H1 (cell line): ENCODE results near the gene PMP22. TPM values are rescaled to one million over a fixed set of nuclear protein-coding genes. Genes with fewer than 3 reads are reported as not detected.

ENCODE experiments used
- CTCF ChIA-PET: fragments of 300-600 bp; sonication (Branson Sonifier 250); formaldehyde crosslinking; loops from one replicate; lab custom pipeline; 2021; ENCODE audit not compliant: partially characterized antibody; lab: Charles Lee
- POLR2A ChIA-PET: fragments of 300-600 bp; sonication (Branson Sonifier 250); formaldehyde crosslinking; loops from one replicate; lab custom pipeline; 2021; ENCODE audit warnings: inconsistent platforms; ENCODE audit not compliant: partially characterized antibody; lab: Charles Lee
- DNase-seq, 2 experiments: peaks; one replicate each; pipeline versions ENCODE4 v3.0.0 to v3.0.0-alpha.2; 2010 to 2022; ENCODE audit warnings: low spot score in 2 of 2, low read depth in 1 of 2, mixed read lengths in 1 of 2
- FAIRE-seq: peaks from 2 replicates; lab custom pipeline; 2011; peaks lifted over from hg19 to GRCh38; lab: Jason Lieb, UNC
- H2AFZ ChIP-seq: 2 replicates; pipeline ENCODE4 v1.8.1; 2012; ENCODE audit warnings: low read length, inconsistent platforms
- H2AK5ac ChIP-seq: 2 replicates; pipeline ENCODE4 v1.6.1; 2013; ENCODE audit warnings: low read depth, low read length
- H2BK120ac ChIP-seq: replicated peaks from 2 replicates; pipeline ENCODE3; 2013; ENCODE audit warnings: low read depth, low read length, inconsistent platforms
- H2BK12ac ChIP-seq: 2 replicates; pipeline ENCODE4 v1.6.1; 2013; ENCODE audit warnings: low read depth, low read length
- H2BK15ac ChIP-seq: 2 replicates; pipeline ENCODE4 v1.6.1; 2013; ENCODE audit warnings: low read length
- H2BK20ac ChIP-seq: 2 replicates; pipeline ENCODE4 v1.6.1; 2013; ENCODE audit warnings: low read length
- H2BK5ac ChIP-seq: 2 replicates; pipeline ENCODE4 v1.6.1; 2013; ENCODE audit warnings: low read depth, low read length
- H3K14ac ChIP-seq: 2 replicates; pipeline ENCODE4 v1.6.1; 2013; ENCODE audit warnings: inconsistent platforms; ENCODE audit not compliant: insufficient read length
- H3K18ac ChIP-seq: 2 replicates; pipeline ENCODE4 v1.6.1; 2013; ENCODE audit warnings: low read length; ENCODE audit errors: extremely low read depth
- H3K23ac ChIP-seq: 2 replicates; pipeline ENCODE4 v1.6.1; 2013; ENCODE audit warnings: inconsistent platforms; ENCODE audit not compliant: insufficient read length
- H3K23me2 ChIP-seq: 2 replicates; pipeline ENCODE4 v1.6.1; 2013; ENCODE audit warnings: low read depth, low read length
- H3K27ac ChIP-seq: 2 replicates; pipeline ENCODE4 v1.6.1; 2011; ENCODE audit warnings: low read depth, low read length, inconsistent platforms
- H3K27me3 ChIP-seq, 4 experiments: replicated peaks in 1 of 4; 1 replicate in 1 of 4; 2 replicates in 3 of 4; pipeline versions ENCODE4 v1.6.1 to v1.8.1; 2011 to 2013; ENCODE audit warnings: low read length in 3 of 4, mild to moderate bottlenecking in 3 of 4, inconsistent platforms in 2 of 4, mixed read lengths in 2 of 4, moderate library complexity in 1 of 4; ENCODE audit not compliant: control insufficient read depth in 3 of 4, insufficient read depth in 3 of 4; ENCODE audit errors: extremely low read depth in 1 of 4
- H3K36me3 ChIP-seq, 4 experiments: 2 replicates each; pipeline versions ENCODE4 v1.6.1 to v1.8.1; 2011 to 2013; ENCODE audit warnings: mild to moderate bottlenecking in 4 of 4, low read length in 3 of 4, moderate library complexity in 2 of 4, control low read depth in 1 of 4, inconsistent platforms in 1 of 4; ENCODE audit not compliant: insufficient read depth in 4 of 4, control insufficient read depth in 2 of 4
- H3K4ac ChIP-seq: replicated peaks from 2 replicates; pipeline ENCODE3; 2013; ENCODE audit warnings: low read length, low read depth, mixed read lengths, inconsistent platforms; ENCODE audit not compliant: insufficient read length
- H3K4me1 ChIP-seq, 4 experiments: replicated peaks in 1 of 4; 1 replicate in 1 of 4; 2 replicates in 3 of 4; pipeline versions ENCODE4 v1.6.1 to v1.8.1; 2011 to 2013; ENCODE audit warnings: low read length in 3 of 4, inconsistent platforms in 2 of 4, mixed read lengths in 1 of 4; ENCODE audit not compliant: insufficient read depth in 4 of 4, control insufficient read depth in 3 of 4
- H3K4me2 ChIP-seq, 2 experiments: 2 replicates each; pipeline versions ENCODE4 v1.6.1 to v1.8.1; 2011 to 2013; ENCODE audit warnings: low read depth in 2 of 2, low read length in 2 of 2, control low read depth in 1 of 2, inconsistent platforms in 1 of 2, mild to moderate bottlenecking in 1 of 2; ENCODE audit not compliant: insufficient read depth in 1 of 2
- H3K4me3 ChIP-seq, 4 experiments: fragments of 200-600, 300-600 bp in 1 of 4; sonication (generic), shearing (Covaris generic), sonication (Bioruptor Twin) in 1 of 4; 2 replicates each; pipeline versions ENCODE4 v1.5.1 to v1.8.1; 2011 to 2016; ENCODE audit warnings: low read length in 4 of 4, low read depth in 3 of 4, control low read depth in 2 of 4, inconsistent platforms in 2 of 4, mild to moderate bottlenecking in 2 of 4, mixed read lengths in 1 of 4, moderate library complexity in 1 of 4; ENCODE audit not compliant: insufficient read depth in 2 of 4; ENCODE audit errors: extremely low read depth in 1 of 4
- H3K56ac ChIP-seq: replicated peaks from 2 replicates; pipeline ENCODE3; 2013; ENCODE audit warnings: low read depth, mild to moderate bottlenecking, mixed read lengths, low read length, inconsistent platforms; ENCODE audit not compliant: insufficient read length
- H3K79me1 ChIP-seq: 2 replicates; pipeline ENCODE4 v1.6.1; 2013; ENCODE audit warnings: low read depth, low read length, control low read depth
- H3K79me2 ChIP-seq, 2 experiments: 2 replicates each; pipeline versions ENCODE4 v1.6.1 to v1.8.1; 2012 to 2013; ENCODE audit warnings: low read length in 2 of 2, mild to moderate bottlenecking in 2 of 2, inconsistent platforms in 1 of 2; ENCODE audit not compliant: insufficient read depth in 2 of 2, control insufficient read depth in 1 of 2
- H3K9ac ChIP-seq, 4 experiments: replicated peaks in 1 of 4; 1 replicate in 1 of 4; 2 replicates in 3 of 4; pipeline versions ENCODE4 v1.6.1 to v1.8.1; 2011 to 2013; ENCODE audit warnings: low read depth in 3 of 4, low read length in 3 of 4, control low read depth in 2 of 4, mild to moderate bottlenecking in 2 of 4, moderate library complexity in 2 of 4, inconsistent platforms in 1 of 4; ENCODE audit errors: extremely low read depth in 1 of 4
- H3K9me3 ChIP-seq, 2 experiments: 2 replicates each; pipeline versions ENCODE4 v1.6.1 to v1.8.1; 2012 to 2013; ENCODE audit warnings: mild to moderate bottlenecking in 2 of 2, moderate library complexity in 2 of 2, control low read depth in 1 of 2, inconsistent platforms in 1 of 2, low read depth in 1 of 2, low read length in 1 of 2, mixed read lengths in 1 of 2; ENCODE audit not compliant: insufficient read depth in 2 of 2
- H4K20me1 ChIP-seq, 2 experiments: replicated peaks in 1 of 2; 2 replicates each; pipeline versions ENCODE3 to v1.8.1; 2011 to 2013; ENCODE audit warnings: inconsistent platforms in 2 of 2, low read length in 2 of 2, mild to moderate bottlenecking in 1 of 2; ENCODE audit not compliant: insufficient read depth in 2 of 2, control insufficient read depth in 1 of 2
- H4K5ac ChIP-seq: 2 replicates; pipeline ENCODE4 v1.6.1; 2013; ENCODE audit warnings: low read length, low read depth, mixed read lengths, inconsistent platforms; ENCODE audit not compliant: insufficient read length
- H4K8ac ChIP-seq: 2 replicates; pipeline ENCODE4 v1.8.0; 2013; ENCODE audit warnings: mild to moderate bottlenecking, moderate library complexity, low read length, inconsistent platforms; ENCODE audit not compliant: insufficient read depth; ENCODE audit errors: extremely low read depth
- H4K91ac ChIP-seq: replicated peaks from 2 replicates; pipeline ENCODE3; 2013; ENCODE audit warnings: low read length, mixed read lengths, inconsistent platforms; ENCODE audit not compliant: insufficient read length
- ASH2L ChIP-seq: fragments of 200-600, 300-600 bp; sonication (generic); IDR thresholded peaks from one replicate; pipeline ENCODE4 v1.7.1; 2017; ENCODE audit warnings: low read length
- E2F6 ChIP-seq: IDR thresholded peaks from 2 replicates; pipeline ENCODE4 v1.6.1; 2012; ENCODE audit warnings: inconsistent platforms
- HDAC2 ChIP-seq, 2 experiments: fragments of 300-600 bp in 1 of 2; sonication (generic) in 1 of 2; IDR thresholded peaks; 2 replicates each; pipeline ENCODE4 v1.6.1; 2011 to 2012; ENCODE audit warnings: low read depth in 2 of 2, low read length in 2 of 2, mild to moderate bottlenecking in 2 of 2, moderate library complexity in 2 of 2, borderline replicate concordance in 1 of 2, inconsistent platforms in 1 of 2
- MAX ChIP-seq: IDR thresholded peaks from 2 replicates; pipeline ENCODE4 v1.6.1; 2012; ENCODE audit warnings: inconsistent platforms
- NRF1 ChIP-seq: IDR thresholded peaks from 2 replicates; pipeline ENCODE4 v1.6.1; 2011; ENCODE audit warnings: mild to moderate bottlenecking, low read depth, low read length, improper control_type of control experiment
- RBBP5 ChIP-seq: IDR thresholded peaks from 2 replicates; pipeline ENCODE4 v1.7.1; 2012; ENCODE audit warnings: low read depth, mild to moderate bottlenecking, inconsistent platforms, low read length, moderate library complexity, borderline replicate concordance
- RNF2 ChIP-seq: fragments of 200-900, 300-1000 bp; sonication (generic); IDR thresholded peaks from 2 replicates; pipeline ENCODE4 v1.7.1; 2016; ENCODE audit warnings: borderline replicate concordance, low read depth, mild to moderate bottlenecking, antibody characterized with exemption, low read length; ENCODE audit not compliant: poor library complexity, severe bottlenecking; ENCODE audit errors: missing control alignments
- SUZ12 ChIP-seq: fragments of 200-600 bp; sonication (generic); IDR thresholded peaks from 2 replicates; pipeline ENCODE4 v1.6.1; 2012; ENCODE audit warnings: mild to moderate bottlenecking, inconsistent platforms, low read length, moderate library complexity, mixed read lengths
- WGBS, 2 experiments: shearing (Covaris generic) in 1 of 2; methylation state at CpG; one replicate each; pipeline versions ENCODE4 v1.1.6 to v1.1.7; 2013 to 2015; ENCODE audit warnings: low lambda C conversion rate in 2 of 2, mixed read lengths in 2 of 2, inconsistent platforms in 1 of 2, low coverage in 1 of 2, missing lambda C conversion rate in 1 of 2; ENCODE audit not compliant: insufficient replicate concordance in 2 of 2, insufficient coverage in 1 of 2, insufficient read length in 1 of 2; ENCODE audit errors: extremely low coverage in 1 of 2, missing lambda C conversion rate in 1 of 2; 5-methylcytosine and 5-hydroxymethylcytosine counted together
- polyA plus RNA-seq, 7 experiments: library from polyadenylated mRNA; depleted of rRNA in 3 of 7; stranded (reverse) in 5 of 7; unstranded in 2 of 7; fragments of >200 nt in 5 of 7; fragments of 200-250 nt in 2 of 7; gene quantifications; 1 replicate in 5 of 7; 2 replicates in 1 of 7; 4 replicates in 1 of 7; pipeline versions ENCODE4 v1.2.1 to v1.2.3, GENCODE V29; 2011 to 2013; ENCODE audit warnings: missing spikeins in 2 of 7, mixed read lengths in 2 of 7
- total RNA-seq: library from RNA; stranded (reverse); fragmentation: NEBNext Ultra II Directional; extraction: Animal tissue kit (Norgen Biotek cat#: 25700); gene quantifications from 2 replicates; pipeline ENCODE4 v1.2.1, GENCODE V29; 2021

The PMP22 gene
- total and polyA plus RNA-seq, 2 of the 8 experiments (the other 6 are each of a cell fraction or from before 2014, with no cell fraction given): 0.84 to 4.9 TPM

- Histone ChIP-seq H2BK120ac (no peak overlapping the region), H2BK15ac (no peak overlapping the region), H2BK5ac (no peak overlapping the region), H3K4me2 (peak overlapping the region; percentile 56 to 100), H3K79me1 (no peaks in the 10 kb centered on the region), H3K23ac (no peak overlapping the region), H4K5ac (no peak overlapping the region), H3K23me2 (peaks cover 22% of the 10 kb centered on the region), H3K27ac (no peak overlapping the region), H3K14ac (no peak overlapping the region), H3K9ac (no peak overlapping the region), H4K20me1 (peaks cover 0 to 4% of the 10 kb centered on the region in 2 experiments), H2BK12ac (0 out of 2 replicates have a peak overlapping the region, but pooled peaks have one; percentile 50), H3K4me1 (peaks cover 0 to 16% (median 4%) of the 10 kb centered on the region in 4 experiments; a peak in 5 of 7 replicates), H3K27me3 (peaks cover 42 to 71% (median 63%) of the 10 kb centered on the region in 4 experiments), H4K8ac (peak overlapping the region; percentile 22; the same call in 1 of the 2 replicates), H2AK5ac (no peak overlapping the region), H3K36me3 (no peaks in the 10 kb centered on the region), H3K18ac (peak overlapping the region; percentile 88), H3K79me2 (no peaks in the 10 kb centered on the region), H2BK20ac (no peak overlapping the region), H3K4me3 (peak overlapping the region; percentile 28 to 71 (median 64); a peak in 7 of 8 replicates), H3K4ac (no peak overlapping the region), H3K56ac (no peak overlapping the region), H4K91ac (no peak overlapping the region), H3K9me3 (no peaks in the 10 kb centered on the region), H2AFZ (peak overlapping the region; percentile 80)
- WGBS, 2 experiments: 3% methylated on average over 60 of the region's 60 CpGs; no CpG with 5 or more reads in 1 of the 2 experiments
- FAIRE-seq: no peak
- POLR2A ChIA-PET: interaction anchor here (0.7 to 1.1 kb wide), 5 partner anchors 10 to 240 kb away, joined by 3 read pairs; no protein-coding TSS in a partner anchor
- peak in 1 of 2 experiments; percentile 75 for DNase-seq
- CTCF ChIA-PET: interaction anchor here (0.7 to 7.3 kb wide), 22 partner anchors 10 to 247 kb away, joined by 3 to 69 read pairs (median 4); partner anchors contain the start of gene TEKT3
- 0 out of 4 replicates have a peak, but pooled peaks of 1 of the 2 experiments have one; percentile 60 for TF ChIP-seq HDAC2 (IDR thresholded peaks at IDR 0.05; ENCODE audit: borderline replicate concordance in 1 of 2, low read depth in 2 of 2, low read length in 2 of 2)
- 0 out of 2 replicates have a peak, but pooled peaks have one; percentile 26 for TF ChIP-seq RBBP5
- TF ChIP-seq RNF2: peak; percentile 43
- peak; percentile 76 for TF ChIP-seq SUZ12
- TF ChIP-seq ASH2L: peak; percentile 13
- TF ChIP-seq E2F6: 0 out of 2 replicates have a peak, but pooled peaks have one; percentile 11
- peak; percentile 59; the same call in 1 of the 2 replicates for TF ChIP-seq MAX
- TF ChIP-seq NRF1: no peak
Observed at GRCh38 chr17:15262291-15263205, 2.6 kb downstream of the PMP22 start.
